ENCODE measurements around the gene MPL. TPM values are rescaled to one million over a fixed set of nuclear protein-coding genes. Genes with fewer than 3 reads are reported as not detected.
A peak's percentile ranks its signal among the peaks of the same experiment; 100 is the strongest.

MPL gene
- total and polyA plus RNA-seq, 2 of the 13 experiments (the other 11 are each of a cell fraction or from before 2014, with no cell fraction given), result not detected

DNA sequence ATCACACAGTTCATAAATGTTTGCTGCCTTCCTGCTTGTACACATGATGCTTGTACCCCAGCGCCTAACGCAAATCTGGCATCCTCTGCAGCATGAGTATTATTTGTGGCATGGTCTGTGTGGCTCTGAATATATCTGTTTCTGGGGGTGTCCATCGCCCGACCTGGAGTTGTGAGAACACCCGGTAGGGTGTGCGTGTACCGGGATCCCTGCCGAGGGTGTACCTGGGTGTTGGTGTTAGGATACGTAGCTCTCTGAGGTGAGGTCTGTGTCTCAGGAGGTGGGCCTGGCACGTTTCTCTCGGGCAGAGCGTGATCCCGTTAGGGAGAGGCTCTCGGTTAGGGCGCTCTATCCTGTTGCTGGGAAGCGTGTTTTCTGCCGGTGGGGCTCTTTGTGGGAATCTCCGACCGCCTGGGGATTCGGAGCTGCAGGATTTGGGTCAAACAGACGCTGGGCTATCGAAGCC lies 10.8 kb downstream of the MPL start:
- TSS peak; percentile 88 for BruUV-seq (replicated peaks)
- WGBS (ENCODE audit: low lambda C conversion rate), result 47% methylated on average over 5 of the region's 22 CpGs
- FAIRE-seq, result no peak
- TF ChIP-seq ZFP41 (CRISPR knock-in tag; IDR thresholded peaks at IDR 0.05; ENCODE audit: borderline replicate concordance) (peak; percentile 67; the same call in 1 of the 2 replicates), ZNF607 (CRISPR knock-in tag; IDR thresholded peaks at IDR 0.05; ENCODE audit: borderline replicate concordance) (no peak; the same call in 1 of the 2 replicates), ZNF124 (CRISPR knock-in tag; IDR thresholded peaks at IDR 0.05) (no peak), KMT2A (CRISPR knock-in tag; IDR thresholded peaks at IDR 0.05) (no peak), PITX1 (CRISPR knock-in tag; IDR thresholded peaks at IDR 0.05) (peak; percentile 33; the same call in 1 of the 2 replicates), EHMT2 (IDR thresholded peaks at IDR 0.05; ENCODE audit: borderline replicate concordance, low read depth, low read length) (no peak), ZNF792 (CRISPR knock-in tag; IDR thresholded peaks at IDR 0.05) (0 out of 2 replicates have a peak, but pooled peaks have one; percentile 8), ZFP90 (CRISPR knock-in tag; IDR thresholded peaks at IDR 0.05; ENCODE audit: borderline replicate concordance) (0 out of 2 replicates have a peak, but pooled peaks have one; percentile 9), JUNB (CRISPR knock-in tag; IDR thresholded peaks at IDR 0.05; ENCODE audit: borderline replicate concordance) (no peak), YY1 (IDR thresholded peaks at IDR 0.05; ENCODE audit: insufficient read depth, insufficient replicate concordance, low read depth, low read length) (no peak), ZFP82 (CRISPR knock-in tag; IDR thresholded peaks at IDR 0.05; ENCODE audit: borderline replicate concordance) (no peak), ATM (IDR thresholded peaks at IDR 0.05; ENCODE audit: borderline replicate concordance) (no peak), ZKSCAN8 (CRISPR knock-in tag; IDR thresholded peaks at IDR 0.05; ENCODE audit: borderline replicate concordance) (no peak), NAIF1 (CRISPR knock-in tag; IDR thresholded peaks at IDR 0.05; ENCODE audit: borderline replicate concordance) (no peak), ZNF431 (CRISPR knock-in tag; IDR thresholded peaks at IDR 0.05; ENCODE audit: borderline replicate concordance, low read depth) (no peak), SOX13 (IDR thresholded peaks at IDR 0.05) (no peak), SOX13 (CRISPR knock-in tag; conservative IDR thresholded peaks at IDR 0.05 in 1 of 2, IDR thresholded peaks at IDR 0.05 in 1 of 2) (no peak), SMYD3 (CRISPR knock-in tag; IDR thresholded peaks at IDR 0.05) (no peak), GABPB1 (CRISPR knock-in tag; IDR thresholded peaks at IDR 0.05) (no peak), ZIK1 (CRISPR knock-in tag; IDR thresholded peaks at IDR 0.05; ENCODE audit: borderline replicate concordance, low read depth) (no peak; the same call in 1 of the 2 replicates), ZNF629 (CRISPR knock-in tag; conservative IDR thresholded peaks at IDR 0.05) (no peak), ZNF878 (CRISPR knock-in tag; IDR thresholded peaks at IDR 0.05) (no peak), GABPA (IDR thresholded peaks at IDR 0.05; ENCODE audit: low read depth, low read length) (no peak), GABPA (CRISPR knock-in tag; IDR thresholded peaks at IDR 0.05; ENCODE audit: low read depth) (no peak)
- TF ChIP-seq, protein P1, sequence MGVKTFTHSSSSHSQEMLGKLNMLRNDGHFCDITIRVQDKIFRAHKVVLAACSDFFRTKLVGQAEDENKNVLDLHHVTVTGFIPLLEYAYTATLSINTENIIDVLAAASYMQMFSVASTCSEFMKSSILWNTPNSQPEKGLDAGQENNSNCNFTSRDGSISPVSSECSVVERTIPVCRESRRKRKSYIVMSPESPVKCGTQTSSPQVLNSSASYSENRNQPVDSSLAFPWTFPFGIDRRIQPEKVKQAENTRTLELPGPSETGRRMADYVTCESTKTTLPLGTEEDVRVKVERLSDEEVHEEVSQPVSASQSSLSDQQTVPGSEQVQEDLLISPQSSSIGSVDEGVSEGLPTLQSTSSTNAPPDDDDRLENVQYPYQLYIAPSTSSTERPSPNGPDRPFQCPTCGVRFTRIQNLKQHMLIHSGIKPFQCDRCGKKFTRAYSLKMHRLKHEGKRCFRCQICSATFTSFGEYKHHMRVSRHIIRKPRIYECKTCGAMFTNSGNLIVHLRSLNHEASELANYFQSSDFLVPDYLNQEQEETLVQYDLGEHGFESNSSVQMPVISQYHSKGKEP (CRISPR knock-in tag; IDR thresholded peaks at IDR 0.05), result no peak
- TF ChIP-seq, protein P2, sequence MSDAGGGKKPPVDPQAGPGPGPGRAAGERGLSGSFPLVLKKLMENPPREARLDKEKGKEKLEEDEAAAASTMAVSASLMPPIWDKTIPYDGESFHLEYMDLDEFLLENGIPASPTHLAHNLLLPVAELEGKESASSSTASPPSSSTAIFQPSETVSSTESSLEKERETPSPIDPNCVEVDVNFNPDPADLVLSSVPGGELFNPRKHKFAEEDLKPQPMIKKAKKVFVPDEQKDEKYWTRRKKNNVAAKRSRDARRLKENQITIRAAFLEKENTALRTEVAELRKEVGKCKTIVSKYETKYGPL (CRISPR knock-in tag; IDR thresholded peaks at IDR 0.05), result no peak

More for the DNA sequence above, 10.8 kb downstream of the MPL start:
- no peaks in the 10 kb centered on the region for H4K20me1 ChIP-seq (ENCODE audit: insufficient read depth, low read length)
- CTCF ChIA-PET (ENCODE audit: low intra/inter-chr PET ratio, low total read pairs), result no interaction called here
- H3K4me3 ChIP-seq (replicated peaks in 1 of 3; ENCODE audit: insufficient read depth in 1 of 3, low read depth in 2 of 3, low read length in 3 of 3), result peak overlapping the region; percentile 72 to 88 (median 86); a peak in 5 of 6 replicates
- POLR2A ChIA-PET, result interaction anchor here (0.6 to 4.1 kb wide), 18 partner anchors 8 to 429 kb away, joined by 3 to 32 read pairs (median 4); partner anchors contain the start of genes C1orf210, CDC20, ELOVL1 and MED8
- no peaks in the 10 kb centered on the region for H3K9me3 ChIP-seq (ENCODE audit: low read length)
- ATAC-seq, result peak; percentile 39
- H3K4me2 ChIP-seq (ENCODE audit: low read depth, low read length), result peak overlapping the region; percentile 97
- H3K9ac ChIP-seq (ENCODE audit: insufficient read depth, low read depth, low read length), result peak overlapping the region; percentile 97
- no peaks in the 10 kb centered on the region for H3K79me2 ChIP-seq (ENCODE audit: insufficient read depth, low read length)
- H3K4me1 ChIP-seq (ENCODE audit: insufficient read depth, low read length), result peaks cover 64% of the 10 kb centered on the region
- H3K27me3 ChIP-seq (ENCODE audit: control insufficient read depth in 1 of 2, insufficient read depth in 2 of 2, low read length in 2 of 2), result no peaks in the 10 kb centered on the region; a peak in 1 of 5 replicates
- peak; percentile 26 for DNase-seq (ENCODE audit: low spot score)
- in situ Hi-C loops (cut with HindIII; ENCODE audit: extremely low pct_ligation_motif_present, low pct_unique_long_range_greater_than_20kb), result no loop called here
- H3K36me3 ChIP-seq (replicated peaks in 1 of 2; ENCODE audit: control insufficient read depth in 1 of 2, insufficient read depth in 2 of 2, low read length in 2 of 2), result no peaks in the 10 kb centered on the region
- no peak overlapping the region for H2AFZ ChIP-seq (ENCODE audit: low read length)
- intact Hi-C loops (cut with micrococcal nuclease; ENCODE audit: unreplicated experiment), result loop anchor here (5.0 kb wide), 1 partner anchor 111 kb away; no protein-coding TSS in a partner anchor
- peak overlapping the region; percentile 98 for H3K27ac ChIP-seq (ENCODE audit: extremely low read length, insufficient read depth, low read length)

All from HepG2 (cell line).